Measurements from ENCODE around the gene MAP2K6.

GRCh38 chr17:69457603-69458002 lies 43.1 kb downstream of the MAP2K6 start:
- TF ChIP-seq JUN (IDR thresholded peaks at IDR 0.05; ENCODE audit: borderline replicate concordance, insufficient read depth, insufficient read length, low read depth) (no peak), POLR2A (IDR thresholded peaks at IDR 0.05; ENCODE audit: low read depth, low read length) (no peak), EZH2 (IDR thresholded peaks at IDR 0.05; ENCODE audit: borderline replicate concordance, low read depth, low read length, severe bottlenecking) (no peak), CTCF (IDR thresholded peaks at IDR 0.05; ENCODE audit: extremely low read depth in 1 of 2, insufficient read depth in 1 of 2, low read depth in 1 of 2, low read length in 2 of 2) (no peak), POLR2AphosphoS5 (IDR thresholded peaks at IDR 0.05; ENCODE audit: insufficient read depth, low read depth, low read length) (no peak), GATA2 (IDR thresholded peaks at IDR 0.05; ENCODE audit: insufficient read depth, insufficient read length, low read depth, low read length) (no peak), MAX (IDR thresholded peaks at IDR 0.05; ENCODE audit: insufficient read depth, insufficient read length) (no peak), FOS (IDR thresholded peaks at IDR 0.05; ENCODE audit: borderline replicate concordance, insufficient read depth, low read length) (no peak)

Data from endothelial cell of umbilical vein (primary cell).